NCI-H2171 treated with DMSO at 0.1 percent for 48 hours (cell line): ENCODE results near the gene PLCXD3.

Experiments
- DNase-seq: peaks from one replicate; lab custom pipeline; 2025; lab: John Stamatoyannopoulos, UW

The PLCXD3 gene

DNA sequence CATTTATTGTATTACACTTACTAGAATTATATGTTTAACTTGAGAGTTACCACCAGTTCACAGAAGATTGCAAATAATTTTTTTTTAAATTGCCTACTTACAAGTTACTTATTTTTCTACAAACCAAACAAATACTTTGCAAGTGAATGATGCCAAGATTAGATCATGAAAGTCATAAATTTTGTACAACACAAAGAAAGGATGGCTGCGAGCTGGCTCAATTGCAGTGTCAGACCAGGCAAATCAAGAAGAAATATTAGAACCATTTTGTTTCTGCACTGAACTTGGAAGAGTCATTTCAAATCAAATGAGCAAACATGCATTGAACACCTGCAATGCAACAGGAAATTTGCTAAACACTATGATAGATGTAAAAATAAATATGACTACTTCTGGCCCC, 97.3 kb downstream of the PLCXD3 start:
- no peak for DNase-seq

DNA sequence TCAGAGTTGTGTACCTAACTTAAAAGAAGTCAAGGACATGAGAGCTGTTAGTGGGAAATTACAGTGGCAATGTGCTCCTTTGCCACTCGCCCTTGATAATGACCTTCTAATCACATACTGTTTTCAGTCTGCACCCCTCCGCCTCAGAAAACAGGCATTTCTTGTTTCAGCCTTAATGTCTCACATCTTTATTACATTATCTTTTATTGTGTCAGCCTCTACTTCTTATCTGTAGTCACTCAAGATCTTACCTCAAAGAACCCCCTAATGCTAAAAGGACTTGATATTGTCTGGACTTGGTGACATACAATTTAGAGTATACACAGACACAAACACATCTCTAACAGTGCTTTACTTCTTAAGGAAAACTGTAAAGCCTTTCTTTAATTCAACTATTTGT, 97.9 kb downstream of the PLCXD3 start:
- no peak for DNase-seq

DNA sequence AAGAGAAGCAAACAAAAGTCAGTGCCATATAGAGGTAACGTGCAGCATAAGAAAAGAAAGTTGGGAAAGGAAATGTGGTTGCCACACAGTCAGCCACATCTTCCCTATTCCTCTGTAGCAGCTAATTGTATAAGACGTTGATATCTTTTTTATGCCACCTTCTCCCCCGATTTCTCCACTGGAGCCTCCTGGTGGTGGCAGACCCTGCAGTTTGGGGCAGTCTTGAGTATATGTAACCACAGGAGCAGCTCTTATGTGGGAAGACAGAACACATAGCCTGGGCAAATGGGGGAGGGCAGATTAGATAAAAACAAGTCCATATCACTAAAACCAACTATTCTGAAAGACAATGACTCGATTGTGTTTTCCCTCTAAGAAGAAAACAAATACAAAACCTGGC, 99.7 kb downstream of the PLCXD3 start:
- no peak for DNase-seq

DNA sequence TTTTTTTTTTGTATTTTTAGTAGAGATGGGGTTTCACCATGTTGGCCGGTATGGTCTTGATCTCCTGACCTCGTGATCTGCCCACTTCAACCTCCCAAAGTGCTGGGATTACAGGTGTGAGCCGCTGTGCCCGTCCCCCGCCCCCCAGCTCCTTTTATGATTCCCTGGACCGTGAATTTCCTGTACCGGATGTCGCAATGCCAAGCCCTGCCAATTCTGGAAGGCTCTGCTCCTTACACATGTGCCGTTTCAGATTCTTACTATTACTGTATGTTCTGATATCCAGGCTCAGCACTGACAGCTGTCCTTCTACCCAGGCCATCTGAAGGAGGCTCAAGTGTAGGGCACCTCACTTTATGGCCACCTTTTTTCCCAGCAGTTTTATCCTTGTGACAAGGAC, 100.1 kb downstream of the PLCXD3 start:
- no peak for DNase-seq

DNA sequence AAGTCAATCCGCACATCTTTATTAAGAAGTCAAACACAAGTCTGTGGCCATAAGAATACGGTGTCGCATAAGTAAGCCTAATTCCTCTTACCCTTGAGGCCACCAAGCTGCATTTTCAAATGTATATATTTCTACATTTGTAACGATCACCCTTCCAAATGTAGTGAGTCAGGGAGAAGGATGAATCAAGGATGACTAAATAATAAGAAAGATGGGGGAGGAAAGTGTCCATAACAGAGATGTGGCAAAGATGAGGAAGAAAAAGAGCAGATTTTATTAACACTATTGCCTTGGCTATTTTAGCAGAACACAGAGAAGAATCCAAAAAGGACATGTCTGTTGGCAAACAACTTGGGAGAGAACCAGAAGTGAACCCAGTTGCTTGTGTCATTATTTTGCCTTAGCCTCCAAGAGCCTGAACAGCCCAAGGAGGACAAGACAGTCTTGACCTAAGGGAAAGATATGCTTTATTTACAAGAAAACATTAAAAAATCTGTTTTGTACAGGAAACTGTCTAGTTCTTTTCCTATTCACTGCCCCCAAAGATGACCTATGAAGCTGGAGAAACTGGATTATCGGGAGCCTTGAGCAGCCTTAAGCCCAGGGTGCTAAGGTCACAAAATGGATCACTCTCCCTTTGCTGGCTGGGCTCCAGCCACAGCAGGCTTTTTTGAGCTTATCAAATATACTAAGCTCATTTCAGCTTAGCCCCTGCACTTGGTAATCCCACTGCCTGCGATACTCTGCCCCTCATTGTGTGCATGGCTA, 101.5 kb downstream of the PLCXD3 start:
- no peak for DNase-seq

DNA sequence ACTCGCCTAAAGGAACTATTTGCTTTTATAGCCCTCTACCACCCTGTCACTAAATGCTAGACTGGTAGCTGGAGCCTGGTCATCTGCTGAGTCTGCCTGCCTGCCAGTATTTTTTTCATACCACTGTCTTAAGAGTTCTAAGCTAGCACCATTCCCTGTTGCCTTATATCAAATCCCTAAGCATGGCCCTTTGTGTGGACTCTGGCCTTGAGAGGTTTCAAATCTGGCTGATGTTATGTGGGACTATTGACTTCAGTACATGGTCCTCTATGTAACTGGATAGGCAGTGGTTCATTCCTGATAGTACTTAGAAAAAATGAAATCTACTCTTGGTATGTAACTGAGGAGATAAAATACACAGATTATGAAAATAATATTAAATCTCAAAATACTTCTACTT, 103.5 kb downstream of the PLCXD3 start:
- no peak for DNase-seq

DNA sequence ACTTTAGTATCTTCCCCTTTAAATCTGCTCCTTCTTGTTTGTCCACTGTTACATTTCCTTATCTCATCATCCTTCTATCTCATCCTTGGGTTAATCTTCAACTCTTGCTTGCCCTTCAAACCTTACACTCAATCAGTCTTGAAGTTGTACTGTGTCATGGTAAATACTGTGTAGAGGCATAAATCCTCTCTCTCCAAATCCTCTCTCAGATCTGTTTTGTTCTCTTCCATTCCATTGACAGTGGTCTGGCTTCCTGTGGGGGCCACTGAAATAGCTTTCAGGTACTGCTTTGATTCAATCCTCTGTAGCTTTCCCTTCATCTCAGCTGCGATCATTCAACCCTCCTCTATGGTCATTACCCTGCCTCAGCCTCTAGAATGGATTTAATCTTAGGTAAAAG, 104.0 kb downstream of the PLCXD3 start:
- no peak for DNase-seq

DNA sequence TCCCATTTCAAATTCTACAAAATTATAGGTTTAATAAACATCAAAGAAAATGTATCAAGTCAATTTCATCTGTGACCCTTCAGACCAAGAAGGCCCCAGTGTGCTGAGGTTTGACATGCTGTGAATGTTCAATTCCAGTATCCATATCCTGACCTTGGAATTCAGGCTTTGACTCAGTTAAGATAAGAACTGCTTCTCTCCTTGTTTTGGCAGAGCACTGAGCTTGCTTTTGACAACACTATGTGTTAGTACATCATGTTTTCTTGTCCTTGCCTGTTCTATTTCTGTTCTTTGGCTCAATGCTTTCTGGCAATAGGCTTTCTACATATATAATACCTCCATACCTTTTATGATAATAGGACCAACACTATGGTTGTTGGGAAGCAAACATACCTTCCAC, 105.6 kb downstream of the PLCXD3 start:
- DNase-seq: no peak

DNA sequence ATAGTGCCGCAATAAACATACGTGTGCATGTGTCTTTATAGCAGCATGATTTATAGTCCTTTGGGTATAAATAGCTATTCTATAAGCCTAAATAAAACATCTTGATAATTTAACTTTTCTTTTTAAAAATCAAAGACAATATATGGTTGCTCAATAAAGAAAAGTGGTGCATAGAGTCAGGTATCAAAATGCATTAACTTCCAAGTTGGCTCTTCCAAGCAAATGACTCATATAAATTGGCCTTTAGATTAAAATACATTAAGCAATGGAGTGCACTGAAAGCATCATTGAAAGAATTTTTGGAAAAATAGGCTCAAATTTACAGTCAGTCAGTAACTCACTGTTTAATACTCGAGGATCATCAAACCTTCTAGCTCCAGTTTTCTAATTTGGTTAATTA, 106.6 kb downstream of the PLCXD3 start:
- DNase-seq: no peak

DNA sequence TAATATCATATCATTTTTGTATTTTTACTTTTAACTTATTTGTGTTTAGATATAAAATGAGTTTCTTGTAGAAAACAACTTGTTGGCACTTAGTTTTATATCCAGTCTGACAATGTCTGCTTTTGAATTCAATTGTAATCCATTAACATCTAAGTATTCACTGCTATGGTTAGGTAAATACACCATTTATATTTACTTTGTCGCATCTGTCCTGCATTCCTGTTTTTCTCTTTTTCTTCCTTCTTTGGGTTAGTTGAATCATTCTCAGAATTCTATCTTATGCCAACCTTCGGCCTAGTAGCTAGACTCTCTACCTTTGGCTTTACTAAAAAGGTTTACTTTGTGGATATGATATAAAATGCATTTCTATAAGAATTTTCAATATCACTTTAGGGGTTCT, 107.6 kb downstream of the PLCXD3 start:
- no peak for DNase-seq

DNA sequence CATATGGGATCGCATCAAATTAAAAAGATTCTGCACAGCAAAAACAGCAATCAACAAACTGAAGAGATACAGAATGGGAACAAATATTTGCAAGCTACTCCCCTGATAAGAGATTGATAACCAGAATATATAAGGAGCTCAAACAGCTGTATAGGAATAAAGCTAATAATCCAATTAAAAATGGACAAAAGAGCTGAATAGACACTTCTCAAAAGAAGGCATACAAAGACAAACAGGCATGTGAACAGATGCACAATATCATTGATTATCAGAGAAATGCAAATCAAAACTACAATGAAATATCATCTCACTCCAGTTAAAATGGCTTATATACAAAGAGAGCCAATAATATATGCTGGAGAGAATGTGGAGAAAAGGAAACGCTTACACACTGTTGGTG, 110.6 kb downstream of the PLCXD3 start:
- no peak for DNase-seq

DNA sequence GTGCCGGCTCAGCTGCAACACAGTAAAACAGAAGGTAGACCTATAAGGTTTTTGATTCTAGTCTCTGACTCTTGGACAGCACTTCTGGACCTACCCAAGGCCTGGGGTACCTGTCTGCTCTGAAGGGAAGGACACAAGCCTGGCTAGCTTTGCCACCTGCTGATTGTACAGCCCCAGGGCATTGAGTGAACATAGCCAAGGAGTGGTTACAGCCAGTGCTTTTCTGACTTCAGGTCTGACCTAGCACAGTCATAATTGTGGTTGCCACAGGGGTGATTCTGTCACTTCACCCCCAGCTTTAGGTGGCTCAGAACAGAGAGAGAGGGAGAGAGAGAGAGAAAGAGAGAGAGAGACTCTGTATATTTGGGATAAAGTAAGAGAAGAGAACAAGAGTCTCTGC, 118.4 kb downstream of the PLCXD3 start:
- DNase-seq: no peak

DNA sequence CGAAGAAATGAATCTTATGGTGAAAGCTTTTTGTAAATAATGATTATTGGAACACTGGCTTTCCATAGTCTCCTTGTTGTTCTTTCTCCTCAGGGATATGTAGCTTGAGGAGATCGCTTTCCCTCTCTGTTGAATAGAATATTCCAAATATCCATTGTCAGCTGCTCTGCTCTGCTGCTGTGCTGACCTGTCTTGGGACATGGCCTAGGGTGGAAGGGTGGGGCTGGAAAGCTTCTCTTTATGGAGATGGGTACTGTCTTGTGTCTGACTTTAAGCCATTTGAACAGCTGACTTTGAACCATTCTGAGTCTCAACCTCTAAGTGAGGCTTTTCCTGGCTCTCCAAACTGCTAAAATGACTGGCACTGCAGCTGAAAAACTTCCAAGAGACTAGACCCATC, 135.8 kb downstream of the PLCXD3 start:
- no peak for DNase-seq

DNA sequence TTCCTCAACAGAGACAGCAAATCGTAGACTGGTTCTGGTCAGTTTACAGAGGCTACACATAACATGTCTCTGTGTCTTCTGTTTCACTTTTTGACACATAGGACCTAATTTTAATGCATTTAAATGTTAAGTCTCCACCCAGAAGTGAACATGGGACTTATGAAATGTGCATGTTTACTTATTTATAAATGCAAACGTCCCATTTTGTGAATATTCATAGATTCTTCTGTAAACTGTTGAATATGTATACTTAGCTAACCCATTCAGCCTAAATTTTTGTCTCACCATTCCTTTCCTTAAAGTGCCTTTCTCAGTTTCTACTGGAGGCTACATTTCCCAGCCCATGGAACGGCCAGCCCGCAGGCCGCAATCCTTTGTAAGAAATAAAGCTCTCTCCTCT, 137.2 kb downstream of the PLCXD3 start:
- DNase-seq: no peak

DNA sequence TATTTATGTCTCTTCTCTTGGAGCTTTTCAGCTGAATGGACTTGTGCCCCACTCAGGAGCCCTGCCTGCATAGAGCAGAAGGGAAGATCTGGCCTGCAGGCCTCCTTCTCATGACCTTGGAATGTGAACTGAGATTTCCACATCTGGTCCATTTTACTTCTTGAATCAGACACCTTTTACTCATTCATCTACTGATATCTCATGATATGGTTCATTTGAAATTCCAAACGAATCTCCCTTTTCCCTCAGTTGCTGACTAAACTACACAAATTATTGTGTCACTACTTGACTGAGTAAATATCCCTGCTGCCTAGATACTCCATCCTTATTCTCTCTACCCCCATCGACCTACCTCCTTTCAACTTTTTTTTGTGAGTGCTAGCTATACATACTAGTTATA, 138.7 kb downstream of the PLCXD3 start:
- DNase-seq: no peak

DNA sequence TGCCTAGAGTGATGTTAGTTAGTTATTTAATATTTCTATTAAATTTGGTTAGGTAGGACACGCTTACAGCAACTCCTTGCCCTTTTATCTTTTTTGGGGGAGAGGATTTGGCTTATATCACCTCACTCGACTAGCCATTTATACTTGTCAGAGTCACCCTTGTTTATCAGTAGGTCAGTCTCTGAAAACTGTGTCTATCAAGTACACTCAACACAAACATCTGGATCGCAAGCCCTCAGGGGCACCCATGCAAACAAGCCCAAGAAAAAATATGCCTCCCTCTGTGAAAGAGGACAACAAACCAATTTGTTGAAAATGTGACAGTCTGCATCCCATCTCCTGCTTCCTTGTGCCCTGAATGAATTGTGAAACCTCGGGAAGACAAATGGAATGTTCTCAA, 139.9 kb downstream of the PLCXD3 start:
- DNase-seq: no peak

DNA sequence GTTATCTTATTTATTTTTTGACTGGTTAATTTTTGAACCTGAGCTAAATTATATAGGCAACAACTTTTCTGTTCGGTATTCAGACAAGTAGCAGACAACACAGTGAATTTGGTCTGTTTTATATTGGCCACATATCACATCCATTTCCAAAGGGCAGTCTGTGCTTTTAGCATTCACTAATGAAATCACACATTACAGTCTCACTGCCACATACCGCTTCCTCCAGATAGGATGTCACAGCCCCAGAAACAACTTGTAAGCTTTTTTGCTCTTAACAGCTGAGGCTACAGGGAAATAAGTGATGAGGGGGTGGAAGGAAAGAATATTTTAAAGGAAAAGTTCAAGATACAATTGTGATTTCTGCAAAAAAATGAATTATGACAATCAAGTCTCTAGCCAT, 140.6 kb downstream of the PLCXD3 start:
- DNase-seq: no peak

DNA sequence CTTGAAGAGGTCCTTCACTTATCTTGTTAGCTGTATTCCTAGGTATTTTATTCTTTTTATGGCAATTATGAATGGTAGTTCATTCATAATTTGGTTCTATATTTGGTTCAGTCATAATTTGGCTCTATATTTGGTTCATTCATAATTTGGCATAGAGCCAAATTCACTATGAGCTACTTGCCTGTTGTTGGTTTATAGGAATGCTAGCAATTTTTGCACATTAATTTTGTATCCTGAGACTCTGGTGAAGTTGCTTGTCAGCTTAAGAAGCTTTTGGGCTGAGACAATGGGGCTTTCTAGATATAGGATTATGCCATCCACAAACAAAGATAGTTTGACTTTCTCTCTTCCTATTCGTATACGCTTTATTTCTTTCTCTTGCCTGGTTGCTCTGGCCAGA, 142.2 kb downstream of the PLCXD3 start:
- DNase-seq: no peak

DNA sequence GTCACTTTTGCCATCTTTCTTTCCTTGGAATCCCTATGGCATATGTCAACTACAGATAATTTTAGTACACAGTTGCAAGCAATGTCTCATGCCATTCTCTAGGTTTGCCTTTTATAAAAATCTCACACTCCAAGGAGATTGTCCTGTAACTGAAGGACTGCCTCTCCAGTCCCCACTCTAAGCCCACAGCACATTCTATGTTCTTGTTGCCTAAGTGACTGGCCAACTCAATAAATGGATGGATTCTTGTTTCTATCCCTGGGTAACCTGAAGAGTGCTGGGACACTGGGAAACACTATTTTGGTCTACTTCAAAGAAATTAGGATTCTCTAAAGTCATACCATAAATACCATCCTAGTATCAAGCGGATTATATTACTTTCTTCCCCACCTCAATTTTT, 145.0 kb downstream of the PLCXD3 start:
- DNase-seq: no peak

DNA sequence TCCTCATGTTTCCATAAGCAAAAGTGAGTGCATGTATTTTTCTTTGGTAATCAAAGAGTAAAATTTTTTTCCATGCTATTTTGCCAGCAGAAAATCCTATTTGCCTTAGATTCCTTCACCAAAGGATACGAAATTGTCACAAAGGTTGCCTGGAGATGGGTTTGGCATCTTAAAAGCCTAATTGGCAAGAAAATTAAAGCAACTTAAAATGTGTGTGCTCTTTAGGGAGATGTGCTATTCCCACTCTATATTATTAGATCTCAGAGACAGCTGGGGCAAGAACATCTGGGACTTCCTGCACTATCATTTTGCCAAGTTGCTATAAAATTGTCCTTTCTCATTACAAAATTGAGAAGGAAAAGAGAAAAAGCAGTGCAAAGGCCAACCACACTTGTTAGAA, 146.1 kb downstream of the PLCXD3 start:
- DNase-seq: no peak

DNA sequence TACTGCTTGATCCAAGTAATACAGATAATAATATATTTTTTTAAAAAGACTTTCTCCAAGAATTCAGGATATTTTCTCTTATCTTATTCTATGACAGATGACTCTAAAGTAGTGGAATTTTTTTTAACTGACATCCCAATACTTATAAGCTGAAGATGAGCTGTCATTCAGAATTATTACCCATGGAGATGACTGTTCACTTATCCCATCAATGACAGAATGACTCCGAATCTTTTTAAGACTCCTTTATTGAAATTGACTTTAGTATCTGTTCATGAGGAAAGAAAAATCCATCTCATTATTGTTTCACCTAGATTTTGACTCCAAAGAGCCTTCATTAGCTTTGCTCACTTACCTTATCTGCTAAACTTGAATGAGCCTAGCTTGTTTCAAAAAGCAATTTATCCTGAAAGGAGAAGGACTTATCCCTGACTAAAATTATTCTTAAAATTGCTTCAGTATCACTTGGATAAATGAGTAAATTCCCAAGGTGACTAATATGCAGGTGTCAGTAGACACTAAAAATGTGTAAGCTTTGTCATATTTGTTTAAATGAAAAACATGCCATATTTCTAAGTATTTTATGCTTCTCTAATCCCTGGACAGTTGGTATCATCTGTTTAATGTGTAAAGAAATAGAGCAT, 146.9 kb downstream of the PLCXD3 start:
- no peak for DNase-seq

DNA sequence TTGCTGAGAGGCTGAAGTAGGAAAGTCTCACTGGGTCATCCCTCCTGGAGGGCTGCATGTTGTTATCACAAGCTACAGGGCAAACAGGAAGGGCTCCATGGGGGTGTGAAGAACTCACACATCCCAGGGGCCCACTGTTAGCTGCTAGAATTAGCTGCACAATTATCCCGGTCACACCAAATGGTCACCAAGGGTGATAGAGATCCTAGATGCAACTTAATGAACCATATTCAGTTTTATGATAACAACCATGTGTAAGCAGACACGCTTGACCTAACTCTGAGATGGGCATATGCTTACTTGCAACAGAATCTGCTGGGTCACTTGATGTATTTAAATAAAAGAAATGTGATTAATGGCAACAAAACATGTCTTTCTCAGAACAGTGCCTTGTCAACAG, 153.6 kb downstream of the PLCXD3 start:
- DNase-seq: no peak

DNA sequence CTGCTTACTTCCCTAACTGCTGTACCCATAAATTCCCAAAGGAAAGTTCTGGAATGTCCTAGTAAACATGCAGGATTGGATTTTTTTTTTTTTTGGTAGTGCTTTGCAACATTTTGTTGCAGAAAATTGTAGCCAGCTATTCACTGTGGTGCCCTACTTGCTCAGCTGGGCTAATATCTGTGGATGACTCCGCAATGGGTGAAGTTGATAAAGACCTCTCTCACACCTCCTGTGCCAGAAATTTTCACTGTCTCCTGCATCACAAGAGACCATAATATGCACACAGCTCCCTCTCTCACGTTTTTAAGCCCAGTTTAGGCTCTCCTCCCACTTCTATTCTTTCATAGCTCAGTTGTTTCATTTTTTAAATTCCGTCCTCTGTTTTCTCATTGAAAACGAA, 160.6 kb downstream of the PLCXD3 start:
- DNase-seq: no peak

DNA sequence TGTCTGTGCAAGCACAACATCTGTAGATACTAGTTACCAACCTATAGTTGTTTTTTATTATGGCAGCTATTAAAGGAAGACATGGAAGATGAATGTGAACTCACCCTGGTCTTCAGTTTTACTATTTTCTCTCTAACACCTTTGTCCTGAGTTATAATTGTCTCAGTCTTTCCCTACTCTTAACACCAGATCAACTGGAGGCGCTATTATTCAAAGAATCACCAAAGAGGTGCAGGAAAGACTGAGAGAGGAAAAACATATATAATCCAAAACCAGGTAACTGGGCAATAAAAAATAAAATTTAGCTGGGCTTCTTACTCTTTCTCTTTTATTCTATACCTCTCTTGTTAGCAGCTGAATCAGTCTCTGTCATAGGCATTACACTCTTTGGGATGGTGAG, 162.8 kb downstream of the PLCXD3 start:
- no peak for DNase-seq
